ENCODE data around the gene ATF7.
A peak's percentile ranks its signal among the peaks of the same experiment; 100 is the strongest.

Gene ATF7

DNA sequence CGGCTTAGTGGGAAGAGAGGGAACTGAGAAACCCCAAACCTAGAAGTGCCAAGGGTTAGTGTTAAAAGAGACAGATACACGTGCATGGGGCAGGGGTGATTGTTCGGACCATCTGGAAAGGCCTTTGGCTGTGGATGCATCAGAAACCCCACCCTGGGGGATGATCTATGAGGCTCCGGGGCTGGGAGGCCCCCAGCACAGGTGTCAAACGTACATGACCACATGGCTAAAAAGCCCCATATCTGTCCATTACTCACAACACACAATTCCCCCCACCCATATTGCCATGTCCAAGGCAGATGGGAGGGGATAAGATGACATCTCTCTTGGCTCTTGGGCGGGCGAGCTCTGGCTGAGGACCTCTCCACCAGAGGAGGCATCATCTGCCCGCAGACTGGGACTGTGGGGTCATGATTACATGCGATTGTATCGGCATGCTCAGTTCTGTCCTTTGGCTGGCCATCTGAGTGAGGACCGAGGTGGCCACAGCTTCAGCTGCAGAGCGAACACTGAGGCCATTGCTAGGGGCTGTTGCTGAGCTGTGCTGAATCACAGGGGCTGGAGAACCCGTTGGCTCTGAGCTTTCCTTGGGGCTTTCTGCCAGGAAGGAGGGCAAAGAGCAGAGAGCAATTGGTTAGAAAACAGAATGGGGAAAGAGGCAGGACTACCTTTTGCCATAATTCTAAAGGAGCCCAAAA lies 109.3 kb downstream of the ATF7 start:
- DNase-seq = no peak

DNA sequence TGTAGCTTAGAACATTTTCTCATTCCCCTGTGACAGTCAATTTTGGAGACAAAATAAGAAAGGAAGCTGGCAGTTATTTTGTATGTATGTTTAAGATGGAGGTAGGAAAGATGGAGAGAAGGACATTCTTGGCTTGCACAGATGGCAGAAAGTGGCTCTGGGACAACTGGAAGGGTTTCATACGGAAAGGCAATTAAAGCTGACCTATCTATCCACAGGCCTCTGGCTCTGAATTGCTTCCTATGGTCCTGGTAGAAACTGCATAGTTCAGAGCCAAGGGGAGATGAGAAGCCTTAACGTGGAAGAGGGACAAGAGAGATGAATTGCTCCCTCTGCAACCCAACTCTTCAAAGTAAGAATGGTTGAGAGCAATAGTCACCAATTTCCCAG lies 110.9 kb downstream of the ATF7 start:
- DNase-seq = no peak

DNA sequence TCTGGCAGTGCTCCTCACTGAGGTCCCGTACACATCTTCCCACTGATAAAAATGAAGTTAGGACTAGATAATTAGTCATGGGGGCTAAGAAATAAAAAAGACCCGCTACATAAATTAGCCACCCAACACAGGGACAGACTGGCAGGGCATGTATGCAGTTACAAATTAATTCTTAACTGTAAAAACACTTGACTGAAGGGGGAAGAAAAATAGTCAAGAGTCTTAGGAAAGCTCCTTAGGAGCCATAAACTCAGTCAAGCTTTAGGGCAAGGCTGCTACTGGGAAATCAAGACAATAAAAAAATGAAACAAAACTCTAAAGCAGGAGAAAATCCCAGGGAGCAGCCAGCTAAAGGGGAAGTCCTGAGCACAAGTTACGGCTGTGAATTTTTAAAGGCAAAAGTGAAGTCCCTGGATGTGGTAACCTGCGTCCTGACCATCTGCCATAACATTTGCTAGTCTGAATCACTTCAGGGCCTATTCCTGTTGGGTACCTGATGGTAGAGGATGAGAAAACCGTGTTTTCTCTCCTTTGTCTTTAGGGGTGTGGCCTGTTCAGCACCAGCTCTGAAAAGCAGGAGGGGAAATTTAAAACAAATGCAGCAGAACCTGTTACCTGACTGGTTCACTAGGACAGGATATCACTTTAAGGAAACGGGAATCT lies 111.4 kb downstream of the ATF7 start:
- DNase-seq = no peak

DNA sequence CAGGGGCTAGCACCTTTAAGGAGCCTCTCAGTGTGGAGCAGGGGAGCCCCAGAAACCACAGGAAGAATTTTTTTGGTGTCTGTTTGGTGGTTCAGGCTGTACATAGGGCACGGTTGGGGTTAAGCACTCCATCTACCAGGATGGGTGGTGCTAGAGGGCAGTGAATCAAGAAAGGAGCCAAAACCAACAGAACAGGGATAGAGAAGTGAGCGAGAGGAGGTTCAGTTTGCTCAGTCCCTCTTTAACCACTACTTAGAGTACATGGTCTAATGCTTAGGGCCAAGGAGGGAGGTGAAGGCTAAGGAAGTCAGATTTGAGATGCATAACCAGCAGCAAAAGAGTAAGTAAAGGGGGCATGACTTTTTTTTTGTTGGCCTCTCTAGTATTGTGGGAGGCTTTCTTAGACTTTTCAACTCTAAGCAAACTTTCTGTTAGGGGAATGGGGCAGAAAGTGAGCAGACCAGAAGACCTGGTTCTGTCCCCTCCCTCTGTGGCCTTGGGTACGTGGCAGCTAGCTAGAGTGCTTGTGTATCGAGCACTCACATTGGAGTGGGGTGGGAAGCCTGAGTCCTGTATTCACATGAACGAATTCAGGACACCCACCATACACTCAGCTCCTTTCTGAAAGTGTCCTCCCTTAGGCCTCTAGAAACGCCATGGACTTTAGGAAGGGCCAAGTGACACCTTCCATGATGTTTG lies 112.3 kb downstream of the ATF7 start:
- no peak for DNase-seq

DNA sequence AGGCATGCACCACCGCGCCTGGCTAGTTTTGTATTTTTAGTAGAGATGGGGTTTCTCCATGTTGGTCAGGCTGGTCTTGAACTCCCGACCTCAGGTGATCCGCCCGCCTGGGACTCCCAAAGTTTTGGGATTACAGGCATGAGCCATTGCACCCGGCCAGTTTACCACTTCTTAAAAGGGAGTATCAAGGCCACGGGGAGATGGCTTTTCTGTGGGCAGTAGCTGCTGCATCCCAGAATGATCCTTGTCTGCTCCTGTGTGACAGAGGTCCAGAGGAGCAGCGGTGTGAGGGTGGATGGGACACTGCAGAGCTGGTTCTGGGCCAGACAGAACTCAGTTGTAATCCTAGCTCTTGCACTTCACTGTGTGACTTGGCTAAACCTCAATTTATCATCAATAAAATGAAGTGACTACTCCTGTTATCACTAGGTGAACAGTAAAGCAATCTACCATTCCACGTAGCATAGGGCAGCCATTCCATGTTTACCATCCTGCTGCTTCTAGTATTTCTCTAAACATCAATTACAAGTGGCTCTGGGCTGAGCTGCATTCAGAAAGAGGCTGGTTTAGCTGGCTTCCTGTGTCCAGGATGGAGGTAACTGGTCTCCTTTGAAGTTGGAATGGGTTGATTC lies 115.9 kb downstream of the ATF7 start:
- no peak for DNase-seq

DNA sequence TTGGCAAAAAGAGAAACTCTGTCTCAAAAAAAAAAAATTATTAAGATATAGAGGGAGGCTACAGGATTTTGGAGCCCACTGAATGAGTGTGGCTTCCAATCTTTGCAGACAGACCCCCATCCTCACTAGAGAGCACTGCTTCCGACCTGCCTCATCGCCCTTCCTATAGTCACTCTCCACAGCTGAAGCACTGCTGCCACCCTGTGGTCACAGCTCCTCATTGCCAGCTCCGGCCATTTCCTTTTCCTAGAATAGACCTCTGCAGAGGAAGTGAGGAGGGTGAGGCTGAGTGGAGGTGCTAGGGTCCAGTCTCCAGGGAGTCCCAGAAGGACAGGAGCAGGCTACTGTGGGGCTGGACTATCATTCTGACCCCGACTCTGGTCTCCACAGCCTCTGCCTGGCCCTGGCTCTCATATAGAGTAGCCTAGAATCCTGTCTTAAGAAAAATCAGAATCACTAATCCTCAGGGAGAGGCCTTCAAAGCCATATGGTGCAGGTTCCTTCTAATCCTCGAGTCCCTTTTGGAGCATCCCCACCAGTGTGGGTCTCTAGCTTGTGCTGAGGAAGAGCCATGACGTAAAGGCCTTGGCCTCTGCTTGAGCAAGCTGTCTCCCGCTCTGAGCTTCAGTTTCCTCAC lies 117.5 kb downstream of the ATF7 start:
- DNase-seq = peak; percentile 59 to 67

DNA sequence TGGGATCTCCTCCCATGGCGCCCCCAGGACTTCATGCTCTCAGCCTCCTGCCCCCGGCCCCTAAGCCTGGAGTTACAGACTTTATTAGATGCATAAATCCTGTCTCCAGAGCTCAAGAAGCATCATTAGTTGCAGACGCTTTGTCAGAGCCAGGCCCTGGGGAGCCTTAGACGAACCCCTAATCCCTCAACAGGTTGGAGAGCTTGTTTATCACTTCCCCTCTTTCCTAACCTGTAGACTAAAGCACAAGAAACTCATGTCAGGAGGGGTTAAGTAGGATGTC lies 118.6 kb downstream of the ATF7 start:
- DNase-seq = no peak

DNA sequence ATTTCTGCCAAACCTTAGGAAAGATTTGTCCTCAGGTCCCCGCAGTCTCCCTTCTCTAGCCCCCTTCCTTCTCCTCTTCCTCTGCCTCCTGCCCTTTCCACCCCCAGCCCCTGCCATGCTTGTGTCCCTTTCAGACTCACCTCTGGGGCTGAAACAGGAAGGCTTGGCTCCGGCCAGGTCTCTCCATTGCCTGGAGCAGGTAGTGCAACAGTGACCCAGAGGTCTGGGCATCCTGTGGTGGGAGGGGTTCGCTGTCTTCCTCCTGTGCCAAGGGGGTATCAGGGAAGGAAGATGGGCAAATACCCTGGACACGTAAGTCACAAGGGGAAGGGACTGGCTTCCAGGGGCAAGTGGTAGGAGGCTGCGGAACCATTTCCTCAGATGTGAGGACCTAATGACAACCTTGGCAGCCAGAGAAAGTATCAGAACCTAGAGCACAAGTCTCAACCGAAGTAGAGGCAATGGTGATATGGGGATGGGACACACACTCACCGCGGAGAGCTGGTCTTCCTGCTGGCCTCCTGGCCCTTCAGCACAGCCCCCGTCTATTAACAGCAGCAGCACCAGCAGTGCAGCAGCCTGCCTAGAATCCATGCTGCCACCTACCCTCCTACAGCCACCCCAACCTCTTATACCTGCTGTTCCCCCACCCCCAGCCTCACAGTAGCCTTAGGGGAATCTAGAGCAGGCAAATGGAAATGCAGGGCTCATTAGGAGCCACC lies 119.1 kb downstream of the ATF7 start, which contains the start of gene NPFF:
Gene NPFF, minus strand, starts transcription at position 604 of the 722 bp plus-strand sequence. Its CDS starts 10 bp downstream, at position 594.
- DNase-seq = no peak

DNA sequence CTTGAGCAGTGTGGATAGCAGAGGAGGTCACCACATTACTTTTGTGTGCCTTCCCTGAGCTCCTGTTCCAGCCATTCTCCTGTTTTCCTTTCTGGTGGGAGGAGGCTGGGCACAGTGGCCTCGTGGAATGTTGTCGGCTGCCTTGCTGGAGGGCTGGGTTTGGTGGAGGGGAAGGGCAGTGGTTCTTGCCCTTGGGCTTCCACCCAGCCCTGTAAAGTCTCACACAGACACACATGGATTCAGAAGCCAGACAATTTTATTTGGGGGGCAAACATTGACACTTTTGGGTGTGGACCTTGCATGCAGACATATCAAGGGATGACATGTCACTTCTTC lies 119.8 kb downstream of the ATF7 start:
- no peak for DNase-seq

DNA sequence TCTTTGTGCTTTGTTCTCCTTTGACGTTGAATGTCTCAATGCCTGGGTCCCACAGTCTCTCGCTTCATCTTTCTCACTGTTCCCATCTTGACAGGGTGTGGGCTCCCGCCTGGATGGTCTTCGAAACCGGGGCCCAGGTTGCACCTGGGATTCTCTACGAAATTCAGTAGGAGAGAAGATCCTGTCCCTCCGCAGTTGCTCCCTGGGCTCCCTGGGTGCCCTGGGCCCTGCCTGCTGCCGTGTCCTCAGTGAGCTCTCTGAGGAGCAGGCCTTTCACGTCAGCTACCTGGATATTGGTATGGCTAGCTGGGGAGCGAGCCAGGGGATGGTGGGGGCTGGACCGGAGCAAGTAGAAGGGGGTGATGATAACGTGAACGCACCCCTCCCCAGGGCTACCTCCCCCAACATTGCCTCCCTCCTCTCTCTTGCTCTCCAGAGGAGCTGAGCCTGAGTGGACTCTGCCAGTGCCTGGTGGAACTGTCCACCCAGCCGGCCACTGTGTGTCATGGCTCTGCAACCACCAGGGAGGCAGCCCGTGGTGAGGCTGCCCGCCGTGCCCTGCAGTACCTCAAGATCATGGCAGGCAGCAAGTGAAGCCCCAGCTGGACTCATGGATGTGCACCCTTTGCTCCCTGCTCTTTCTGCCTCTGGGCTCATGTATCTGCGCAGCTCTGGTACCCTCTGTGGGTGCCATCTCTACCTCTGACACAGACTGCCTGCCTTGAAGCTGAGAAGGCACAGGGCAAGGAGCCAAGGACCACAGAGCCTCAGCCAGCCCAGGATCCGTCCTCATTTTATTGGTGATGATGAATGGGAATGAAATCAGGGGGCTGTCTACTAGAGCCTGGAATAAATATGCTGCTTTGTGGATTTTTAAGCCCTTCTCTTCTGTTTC lies 120.4 kb downstream of the ATF7 start:
- DNase-seq = no peak

DNA sequence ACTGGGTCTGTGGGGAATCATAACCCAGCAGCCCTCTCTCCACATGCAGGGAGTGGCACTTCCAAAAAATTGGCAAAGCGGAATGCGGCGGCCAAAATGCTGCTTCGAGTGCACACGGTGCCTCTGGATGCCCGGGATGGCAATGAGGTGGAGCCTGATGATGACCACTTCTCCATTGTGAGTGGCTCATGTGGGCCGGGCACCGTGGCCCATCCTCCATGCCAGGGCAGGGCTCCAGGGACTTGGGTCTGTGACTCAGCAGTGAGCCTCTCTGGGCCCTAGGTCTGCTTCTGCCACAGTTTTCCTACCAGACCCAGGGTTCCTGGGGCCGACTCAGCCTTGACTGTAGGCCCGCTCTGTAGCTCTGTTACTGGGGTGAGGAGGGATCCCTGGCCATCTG lies 121.1 kb downstream of the ATF7 start:
- no peak for DNase-seq

DNA sequence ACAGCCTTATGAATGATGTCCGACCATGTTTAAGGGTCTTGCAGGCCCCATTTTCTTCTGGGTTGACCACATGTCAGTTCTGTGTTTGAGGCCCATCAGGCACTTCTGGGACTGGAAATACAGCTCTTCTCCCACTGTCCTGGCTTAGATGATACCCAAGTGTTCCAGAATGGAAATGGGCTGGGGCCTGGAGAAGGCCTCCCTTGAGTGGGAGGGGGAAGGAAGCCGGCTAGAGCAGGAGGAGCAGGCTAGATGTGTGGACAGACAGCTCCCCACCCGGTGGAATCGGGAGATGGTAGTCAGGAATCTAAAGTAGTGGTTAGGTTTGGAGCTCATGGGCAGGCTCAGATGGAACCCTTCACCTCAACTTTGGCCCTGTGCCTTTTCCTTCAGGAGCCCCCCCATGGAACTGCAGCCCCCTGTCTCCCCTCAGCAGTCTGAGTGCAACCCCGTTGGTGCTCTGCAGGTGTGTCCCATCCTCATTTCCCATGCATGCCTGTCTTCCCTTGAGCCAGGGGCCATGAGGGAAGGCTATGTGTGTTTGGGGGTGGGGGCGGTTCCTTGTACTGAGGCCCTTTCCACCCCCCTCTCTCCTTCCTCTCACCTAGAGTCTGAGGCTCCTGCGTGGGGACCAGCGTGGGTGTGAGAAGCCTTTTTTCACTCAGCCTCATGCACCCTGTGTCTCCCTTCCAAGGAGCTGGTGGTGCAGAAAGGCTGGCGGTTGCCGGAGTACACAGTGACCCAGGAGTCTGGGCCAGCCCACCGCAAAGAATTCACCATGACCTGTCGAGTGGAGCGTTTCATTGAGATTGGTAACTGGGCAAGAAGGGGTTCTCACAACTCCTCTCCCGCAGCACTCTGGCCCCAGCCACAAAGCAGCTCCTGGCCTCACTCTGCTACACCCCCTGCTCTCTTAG lies 121.9 kb downstream of the ATF7 start:
- DNase-seq = no peak

DNA sequence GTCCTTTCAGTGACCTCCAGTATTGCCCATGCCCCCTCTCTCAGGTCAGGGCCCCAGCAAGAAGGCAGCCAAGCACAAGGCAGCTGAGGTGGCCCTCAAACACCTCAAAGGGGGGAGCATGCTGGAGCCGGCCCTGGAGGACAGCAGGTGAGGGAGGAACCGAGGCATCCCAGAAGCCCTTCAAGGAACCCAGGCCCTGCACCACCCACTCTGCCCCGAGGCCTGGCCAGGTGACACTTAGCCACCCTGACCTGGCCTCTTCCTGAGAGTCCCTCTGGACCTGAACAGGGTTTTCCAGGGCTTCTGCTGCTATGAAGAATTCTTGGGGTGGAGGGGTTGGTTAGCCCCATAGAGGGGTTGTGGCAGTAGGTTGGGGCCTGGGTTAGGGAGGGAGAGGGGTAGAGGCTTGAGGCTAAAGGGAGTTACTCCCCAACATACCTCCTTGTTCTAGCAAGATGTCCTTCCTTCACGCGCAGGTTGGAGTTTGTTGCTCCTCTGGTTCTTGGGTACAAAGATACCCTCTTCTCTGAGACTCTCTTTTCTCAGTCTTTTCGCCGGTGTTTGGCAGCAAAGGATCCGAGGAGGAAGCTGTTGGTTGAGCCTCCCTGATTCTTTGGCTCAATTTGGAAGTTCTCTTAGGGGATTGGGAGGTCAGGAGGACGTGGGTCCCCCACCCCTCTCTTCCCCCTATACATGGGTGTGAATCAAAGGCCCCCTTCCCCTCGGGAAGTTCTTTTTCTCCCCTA lies 123.0 kb downstream of the ATF7 start:
- DNase-seq = no peak

DNA sequence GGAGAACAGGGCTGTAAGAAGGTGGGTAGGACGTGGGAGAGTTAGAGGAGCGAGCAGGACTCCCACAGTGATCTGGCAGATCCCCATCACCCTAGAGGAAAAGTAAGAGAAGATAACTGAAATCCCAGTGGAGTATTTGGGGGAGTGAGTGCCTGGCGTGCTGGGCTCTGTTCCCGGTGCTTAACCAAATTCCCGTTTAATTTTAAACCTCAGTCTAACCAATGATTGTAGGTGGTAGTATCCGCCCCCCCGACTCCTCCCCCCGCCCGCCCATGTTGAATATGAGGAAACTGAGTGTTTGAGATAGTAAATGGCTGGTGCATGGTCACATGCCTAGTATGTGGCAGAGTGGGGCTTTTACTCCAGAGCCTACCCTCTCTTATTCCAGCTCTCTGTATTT lies 123.9 kb downstream of the ATF7 start:
- no peak for DNase-seq

DNA sequence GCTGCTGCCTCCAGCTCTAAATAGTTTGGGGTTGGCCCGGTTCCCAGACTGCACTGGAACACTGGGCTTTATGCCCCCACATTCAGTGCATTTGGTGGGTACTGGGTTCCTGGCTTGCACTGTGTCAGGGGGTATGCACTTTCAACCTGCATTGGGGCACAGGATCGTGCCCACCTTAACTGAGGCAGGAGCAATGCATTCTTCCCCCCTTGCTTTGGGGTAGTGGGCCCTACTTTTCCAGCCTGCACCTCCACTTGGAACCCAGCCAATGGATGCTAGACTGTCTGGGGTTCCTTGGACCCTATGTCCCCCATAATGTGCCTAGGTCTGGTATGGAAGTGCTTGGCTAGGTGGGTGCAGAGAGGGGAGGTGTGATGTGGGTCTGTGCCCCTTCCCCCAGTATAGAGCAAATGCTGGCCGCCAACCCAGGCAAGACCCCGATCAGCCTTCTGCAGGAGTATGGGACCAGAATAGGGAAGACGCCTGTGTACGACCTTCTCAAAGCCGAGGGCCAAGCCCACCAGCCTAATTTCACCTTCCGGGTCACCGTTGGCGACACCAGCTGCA lies 124.5 kb downstream of the ATF7 start:
- DNase-seq = no peak

DNA sequence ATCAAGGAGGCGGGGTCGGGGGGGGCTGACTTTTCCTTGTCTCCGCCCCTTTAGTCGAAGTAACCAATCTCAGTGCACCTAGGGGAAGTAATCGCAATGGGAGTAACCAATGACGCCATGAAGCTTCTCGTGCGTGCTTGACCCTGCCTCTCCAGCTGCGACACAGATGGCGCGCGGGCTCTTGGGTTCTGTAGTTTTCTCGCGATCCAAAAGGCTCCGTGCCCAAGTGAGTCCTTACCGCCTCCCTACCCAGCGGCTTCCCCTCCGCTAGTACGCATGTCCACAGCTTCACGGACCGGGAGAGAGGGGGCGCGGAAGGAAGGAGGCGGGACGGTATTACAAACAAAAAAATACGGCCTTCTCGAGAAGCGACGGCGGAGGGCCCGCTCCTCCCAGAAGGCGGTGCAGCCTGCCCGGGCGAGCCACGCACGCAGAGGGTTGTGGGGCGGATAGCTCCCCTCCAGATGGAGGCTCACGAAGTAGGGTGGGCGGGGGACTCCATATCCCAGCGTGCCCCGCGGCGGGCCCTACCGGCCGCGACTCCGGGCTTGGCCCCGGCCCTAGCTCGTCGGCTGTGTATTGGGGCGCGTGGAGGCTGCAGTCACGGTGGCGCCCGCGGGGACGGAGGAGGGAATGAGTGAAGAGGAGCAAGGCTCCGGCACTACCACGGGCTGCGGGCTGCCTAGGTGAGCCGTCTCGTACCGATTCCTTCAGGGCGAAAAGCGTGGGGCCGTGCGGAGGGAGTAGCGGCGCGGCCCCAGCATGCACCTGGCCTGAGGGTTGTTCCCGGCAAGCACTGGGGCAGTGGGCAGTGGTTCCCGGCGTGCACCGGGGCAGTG lies 125.2 kb downstream of the ATF7 start, which contains the start of gene TARBP2:
Gene TARBP2, plus strand, starts transcription at position 508 of the 839 bp plus-strand sequence. Its CDS starts 126 bp downstream, at position 634.
- peak; percentile 98 to 99 for DNase-seq

DNA sequence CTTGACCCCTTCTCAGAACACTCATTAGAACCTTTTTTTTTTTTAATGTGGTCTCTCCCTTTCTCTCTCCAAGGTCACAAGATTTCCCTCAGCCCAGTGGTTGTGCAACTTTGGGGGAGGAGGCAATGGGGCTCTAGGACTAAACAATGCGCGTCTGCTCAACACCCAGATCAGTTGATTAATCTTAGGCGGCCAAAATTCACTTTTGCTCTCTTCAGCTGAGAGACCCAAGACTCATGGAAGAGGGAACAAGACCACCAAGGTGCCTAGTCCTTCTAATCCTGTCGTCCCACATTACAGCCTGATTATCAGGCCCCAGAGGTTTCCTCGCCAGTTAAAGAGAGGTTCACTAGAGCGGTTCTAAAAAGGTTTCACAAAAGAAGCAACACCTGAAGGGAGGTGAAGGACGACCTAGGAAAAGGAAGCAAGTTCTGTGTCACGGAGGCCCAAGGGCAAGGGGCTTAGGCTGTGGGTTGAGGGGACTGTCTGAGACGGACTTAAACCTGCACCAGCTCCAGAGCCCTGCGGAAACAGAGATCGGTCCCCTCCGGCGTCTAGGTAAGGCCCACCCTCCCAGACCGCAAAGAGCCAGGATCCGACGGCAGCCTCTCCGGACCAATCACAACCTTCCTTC lies 125.9 kb downstream of the ATF7 start:
- DNase-seq = no peak

Measured in bone marrow (tissue), 2 donors.